Brain microvascular endothelial cell (primary cell): ENCODE data around the gene LMF1.

Experiments used
- DNase-seq: peaks from one replicate; pipeline ENCODE4 v3.0.0-alpha.2; 2020
- H3K27ac ChIP-seq: fragments of 250-450 bp; sonication (Bioruptor Pico); 2 replicates; pipeline ENCODE4 v1.5.1; 2020; ENCODE audit warnings: mild to moderate bottlenecking, moderate library complexity
- H3K27me3 ChIP-seq: fragments of 250-450 bp; sonication (Bioruptor Pico); replicated peaks from 2 replicates; pipeline ENCODE4 v1.5.1; 2020; ENCODE audit warnings: mild to moderate bottlenecking
- H3K36me3 ChIP-seq: fragments of 250-450 bp; sonication (Bioruptor Pico); replicated peaks from 2 replicates; pipeline ENCODE4 v1.5.1; 2020; ENCODE audit warnings: mild to moderate bottlenecking
- H3K4me3 ChIP-seq: 2 replicates; pipeline ENCODE4 v1.5.1; 2011; ENCODE audit warnings: low read depth, mild to moderate bottlenecking, control low read depth, low read length, moderate library complexity
- CTCF ChIP-seq: IDR thresholded peaks from 2 replicates; pipeline ENCODE4 v1.5.1; 2011; ENCODE audit warnings: low read depth, mild to moderate bottlenecking, moderate library complexity, low read length, control low read depth, inconsistent platforms; ENCODE audit errors: missing control alignments
- in situ Hi-C: cut with HindIII; loops from 2 replicates; pipeline ENCODE4 v1.10.0; 2017; ENCODE audit warnings: low sequenced_read_pairs, low pct_ligation_motif_present

The LMF1 gene

GRCh38 chr16:983044-984030, 12.6 kb upstream of the LMF1 start:
- Histone ChIP-seq H3K27ac (no peak overlapping the region), H3K36me3 (no peaks in the 10 kb centered on the region), H3K27me3 (peaks cover 53% of the 10 kb centered on the region), H3K4me3 (no peak overlapping the region)
- in situ Hi-C loops = loop anchor here (25.0 kb wide), 2 partner anchors 146 to 271 kb away; partner anchors contain the start of genes ANTKMT, FBXL16 and METRN
- TF ChIP-seq CTCF = no peak
- no peak for DNase-seq

DNA sequence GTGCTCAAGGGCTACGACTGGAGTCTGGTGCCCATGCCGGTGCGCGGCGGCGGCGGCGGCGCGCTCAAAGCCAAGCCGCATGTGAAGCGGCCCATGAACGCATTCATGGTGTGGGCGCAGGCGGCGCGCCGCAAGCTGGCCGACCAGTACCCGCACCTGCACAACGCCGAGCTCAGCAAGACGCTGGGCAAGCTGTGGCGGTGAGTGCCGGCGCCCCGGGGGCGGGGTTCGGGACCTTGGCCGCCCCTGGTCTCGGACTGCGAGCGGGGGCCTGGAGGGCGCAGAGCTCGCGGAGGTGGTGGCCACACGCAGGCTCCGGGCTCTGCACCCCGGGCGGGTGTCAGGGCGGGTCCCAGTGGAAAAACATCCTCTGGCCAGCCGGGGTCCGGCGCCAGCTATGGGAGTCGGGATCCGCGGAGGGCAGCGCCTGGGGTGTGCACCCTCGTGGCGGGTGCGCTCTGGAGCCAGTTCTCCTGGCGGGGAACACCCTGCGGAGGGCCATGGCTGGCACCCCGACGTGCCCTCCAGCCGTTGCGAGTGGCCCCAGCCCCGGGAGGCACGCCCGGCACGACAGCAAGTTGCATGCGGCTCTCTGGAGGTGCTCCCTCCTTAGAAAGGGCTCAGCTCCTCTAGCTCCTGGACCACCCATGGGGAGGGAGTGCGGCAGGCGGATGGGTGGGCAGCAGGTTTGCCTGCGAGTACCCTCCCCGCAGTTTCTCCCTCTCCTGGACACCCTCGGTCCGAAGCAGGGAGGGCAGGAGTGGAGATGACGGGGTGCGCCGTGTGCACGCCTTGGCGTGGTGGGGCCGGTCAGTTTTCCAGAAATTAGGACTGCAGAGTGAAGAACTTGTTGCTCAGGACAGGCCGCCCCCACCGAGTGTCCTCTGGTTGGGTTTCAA, 11.6 kb upstream of the LMF1 start:
- Histone ChIP-seq H3K36me3 (no peaks in the 10 kb centered on the region), H3K27me3 (peaks cover 53% of the 10 kb centered on the region), H3K27ac (no peak overlapping the region), H3K4me3 (no peak overlapping the region)
- TF ChIP-seq CTCF = no peak
- in situ Hi-C loops = loop anchor here (25.0 kb wide), 2 partner anchors 145 to 270 kb away; partner anchors contain the start of genes ANTKMT, FBXL16 and METRN
- DNase-seq = no peak

GRCh38 chr16:981695-982144, 10.9 kb upstream of the LMF1 start, which contains the start of gene SOX8:
Gene SOX8, plus strand, starts transcription at chr16:981770. Its CDS starts 153 bp downstream, at chr16:981923.
- no peak within 1 kb of the TSS for H3K27ac ChIP-seq
- in situ Hi-C loops = loop anchor here (25.0 kb wide), 2 partner anchors 144 to 269 kb away; partner anchors contain the start of genes ANTKMT, FBXL16 and METRN
- DNase-seq = no peak
- no peak for TF ChIP-seq CTCF
- H3K4me3 ChIP-seq = no peak within 1 kb of the TSS
- H3K36me3 ChIP-seq = no peaks in the 10 kb centered on the region
- H3K27me3 ChIP-seq = peaks cover 53% of the 10 kb centered on the region

GRCh38 chr16:980595-980854, 9.7 kb upstream of the LMF1 start:
- H3K27ac ChIP-seq = no peak overlapping the region
- in situ Hi-C loops = loop anchor here (25.0 kb wide), 2 partner anchors 143 to 268 kb away; partner anchors contain the start of genes ANTKMT, FBXL16 and METRN

More at GRCh38 chr16:980595-980854, 9.7 kb upstream of the LMF1 start:
- no peak for TF ChIP-seq CTCF
- no peak for DNase-seq
- H3K27me3 ChIP-seq = peaks cover 47% of the 10 kb centered on the region
- H3K4me3 ChIP-seq = no peak overlapping the region
- H3K36me3 ChIP-seq = no peaks in the 10 kb centered on the region
